H9 (cell line): ENCODE measurements around the gene MEMO1. TPM values are rescaled to one million over a fixed set of nuclear protein-coding genes. Genes with fewer than 3 reads are reported as not detected.

Source experiments
- DNase-seq: peaks from one replicate; pipeline ENCODE4 v3.0.0-alpha.2; 2017
- H2AFZ ChIP-seq: one replicate; pipeline ENCODE4 v1.6.1; 2013; ENCODE audit warnings: mild to moderate bottlenecking, low read length, control low read depth, moderate library complexity
- H2AK5ac ChIP-seq: 2 replicates; pipeline ENCODE4 v1.6.1; 2013; ENCODE audit warnings: low read length, control low read depth, mixed read lengths; ENCODE audit not compliant: insufficient read length
- H2BK120ac ChIP-seq: one replicate; pipeline ENCODE4 v1.6.1; 2013; ENCODE audit warnings: low read depth, mild to moderate bottlenecking, low read length, control low read depth, inconsistent platforms; ENCODE audit not compliant: poor library complexity, severe bottlenecking
- H2BK12ac ChIP-seq: 2 replicates; pipeline ENCODE4 v1.6.1; 2013; ENCODE audit warnings: low read length, control low read depth, mixed read lengths, low read depth; ENCODE audit not compliant: insufficient read length
- H2BK15ac ChIP-seq: 2 replicates; pipeline ENCODE4 v1.6.1; 2013; ENCODE audit warnings: low read depth, low read length, control low read depth
- H2BK20ac ChIP-seq: one replicate; pipeline ENCODE4 v1.6.1; 2013; ENCODE audit warnings: low read depth, mild to moderate bottlenecking, low read length, control low read depth, inconsistent platforms; ENCODE audit not compliant: poor library complexity, severe bottlenecking
- H2BK5ac ChIP-seq: 2 replicates; pipeline ENCODE4 v1.6.1; 2013; ENCODE audit warnings: low read length, control low read depth, mixed read lengths; ENCODE audit not compliant: insufficient read length
- H3K14ac ChIP-seq: 2 replicates; pipeline ENCODE4 v1.6.1; 2013; ENCODE audit warnings: low read length, control low read depth; ENCODE audit not compliant: insufficient read depth
- H3K18ac ChIP-seq: 2 replicates; pipeline ENCODE4 v1.6.1; 2013; ENCODE audit warnings: low read depth, mild to moderate bottlenecking, mixed read lengths, low read length, control low read depth; ENCODE audit not compliant: insufficient read length
- H3K23ac ChIP-seq: 2 replicates; pipeline ENCODE4 v1.6.1; 2013; ENCODE audit warnings: low read length, control low read depth, mixed read lengths, low read depth; ENCODE audit not compliant: insufficient read length
- H3K23me2 ChIP-seq: 2 replicates; pipeline ENCODE4 v1.6.1; 2013; ENCODE audit warnings: low read depth, mild to moderate bottlenecking, mixed read lengths, low read length, control low read depth; ENCODE audit not compliant: insufficient read length, poor library complexity, severe bottlenecking
- H3K27ac ChIP-seq: 2 replicates; pipeline ENCODE4 v1.5.1; 2013; ENCODE audit warnings: low read length, control low read depth, mixed read lengths, low read depth; ENCODE audit not compliant: insufficient read length
- H3K27me3 ChIP-seq: 2 replicates; pipeline ENCODE4 v1.6.1; 2013; ENCODE audit warnings: low read length, control low read depth, inconsistent platforms; ENCODE audit not compliant: insufficient read depth
- H3K4ac ChIP-seq: 2 replicates; pipeline ENCODE4 v1.6.1; 2013; ENCODE audit warnings: low read depth, mild to moderate bottlenecking, control low read depth, inconsistent platforms, low read length, moderate library complexity
- H3K4me1 ChIP-seq: 2 replicates; pipeline ENCODE4 v1.6.1; 2013; ENCODE audit warnings: low read length, control low read depth, inconsistent platforms; ENCODE audit not compliant: insufficient read depth
- H3K4me2 ChIP-seq: 2 replicates; pipeline ENCODE4 v1.6.1; 2013; ENCODE audit warnings: low read length, control low read depth, mixed read lengths; ENCODE audit not compliant: insufficient read length, insufficient read depth
- H3K56ac ChIP-seq: 2 replicates; pipeline ENCODE4 v1.6.1; 2013; ENCODE audit warnings: low read depth, mild to moderate bottlenecking, mixed read lengths, low read length, control low read depth; ENCODE audit not compliant: insufficient read length
- H3K79me1 ChIP-seq: 2 replicates; pipeline ENCODE4 v1.6.1; 2013; ENCODE audit warnings: low read depth, mild to moderate bottlenecking, moderate library complexity, low read length, control low read depth, inconsistent platforms; ENCODE audit not compliant: insufficient read depth, poor library complexity, severe bottlenecking
- H3K79me2 ChIP-seq: 2 replicates; pipeline ENCODE4 v1.6.1; 2013; ENCODE audit warnings: low read length, control low read depth, inconsistent platforms; ENCODE audit not compliant: insufficient read depth
- H3K9ac ChIP-seq: 2 replicates; pipeline ENCODE4 v1.6.1; 2013; ENCODE audit warnings: low read length, control low read depth, mixed read lengths; ENCODE audit not compliant: insufficient read length; ENCODE audit errors: extremely low read depth
- H3K9me3 ChIP-seq: one replicate; pipeline ENCODE4 v1.6.1; 2013; ENCODE audit warnings: low read depth, low read length, inconsistent platforms; ENCODE audit not compliant: control insufficient read depth
- H3T11ph ChIP-seq: one replicate; pipeline ENCODE4 v1.6.1; 2013; ENCODE audit warnings: mild to moderate bottlenecking, low read length, control low read depth, inconsistent platforms
- H4K20me1 ChIP-seq: one replicate; pipeline ENCODE4 v1.6.1; 2013; ENCODE audit not compliant: control insufficient read depth, insufficient read length, insufficient read depth
- H4K5ac ChIP-seq: 2 replicates; pipeline ENCODE4 v1.6.1; 2013; ENCODE audit warnings: low read depth, mild to moderate bottlenecking, mixed read lengths, low read length, control low read depth; ENCODE audit not compliant: insufficient read length
- H4K8ac ChIP-seq: replicated peaks from 2 replicates; pipeline ENCODE4 v1.6.1; 2013; ENCODE audit warnings: low read length, control low read depth, mixed read lengths, low read depth; ENCODE audit not compliant: insufficient read length
- H4K91ac ChIP-seq: 2 replicates; pipeline ENCODE4 v1.6.1; 2013; ENCODE audit warnings: low read depth, mild to moderate bottlenecking, moderate library complexity, mixed read lengths, low read length, control low read depth; ENCODE audit not compliant: insufficient read length
- H3K27ac Mint-ChIP-seq, 3 experiments: 2 replicates in 2 of 3; 3 replicates in 1 of 3; pipeline ENCODE4 v1.8.0; 2020 to 2021; ENCODE audit warnings: mixed read lengths in 3 of 3, mild to moderate bottlenecking in 1 of 3, moderate library complexity in 1 of 3
- H3K27me3 Mint-ChIP-seq: 2 replicates; pipeline ENCODE4 v1.8.0; 2021; ENCODE audit warnings: low read depth, mild to moderate bottlenecking, moderate library complexity, mixed read lengths
- H3K36me3 Mint-ChIP-seq, 3 experiments: 2 replicates in 2 of 3; 3 replicates in 1 of 3; pipeline ENCODE4 v1.8.0; 2020 to 2021; ENCODE audit warnings: low read depth in 3 of 3, mixed read lengths in 3 of 3; ENCODE audit not compliant: insufficient read depth in 1 of 3
- H3K4me1 Mint-ChIP-seq, 2 experiments: 2 replicates each; pipeline ENCODE4 v1.8.0; 2020; ENCODE audit warnings: mixed read lengths in 2 of 2
- H3K4me3 Mint-ChIP-seq, 2 experiments: 2 replicates in 1 of 2; 3 replicates in 1 of 2; pipeline ENCODE4 v1.8.0; 2020 to 2021; ENCODE audit warnings: mild to moderate bottlenecking in 2 of 2, mixed read lengths in 2 of 2, moderate library complexity in 1 of 2
- H3K9me3 Mint-ChIP-seq, 2 experiments: 2 replicates in 1 of 2; 3 replicates in 1 of 2; pipeline ENCODE4 v1.8.0; 2020; ENCODE audit warnings: mild to moderate bottlenecking in 2 of 2, mixed read lengths in 2 of 2, moderate library complexity in 1 of 2
- total RNA-seq: library from RNA; stranded (reverse); gene quantifications from 2 replicates; pipeline ENCODE4 v1.2.1, GENCODE V29; 2021
- TF ChIP-seq, protein P1 (sequence below): fragments of 200-600 bp; sonication (generic); conservative IDR thresholded peaks from 3 replicates; pipeline ENCODE4 v1.8.0; 2021; ENCODE audit warnings: antibody characterized with exemption, mild to moderate bottlenecking

MEMO1 gene
- total RNA-seq, 1 experiment from 2014 or later = 49.4 TPM

DNA sequence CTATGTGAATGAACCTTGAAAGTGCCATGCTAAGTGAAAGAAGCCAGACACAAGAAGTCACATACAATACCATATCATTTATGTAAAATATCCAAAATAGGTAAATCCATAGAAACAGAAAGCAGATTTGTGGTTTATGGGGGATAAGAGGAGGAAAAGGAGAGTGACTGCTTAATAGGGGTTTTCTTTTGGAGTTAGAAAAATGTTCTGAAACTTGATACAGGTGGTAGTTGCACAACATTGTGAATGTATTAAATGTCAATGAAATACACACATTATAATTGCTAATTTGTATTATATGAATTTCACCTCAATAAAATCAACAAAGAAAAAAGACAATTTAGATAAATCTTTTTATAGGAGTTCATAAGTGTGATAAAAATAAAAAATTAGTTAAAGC is 37.1 kb downstream of the MEMO1 start:
- H3K4ac ChIP-seq = no peak overlapping the region
- no peak overlapping the region for H2BK5ac ChIP-seq
- H3K56ac ChIP-seq = no peak overlapping the region
- Mint-ChIP-seq H3K4me1 (no peaks in the 10 kb centered on the region; a peak in 1 of 4 replicates), H3K36me3 (no peaks in the 10 kb centered on the region), H3K27ac (no peak overlapping the region), H3K4me3 (no peak overlapping the region), H3K9me3 (no peaks in the 10 kb centered on the region), H3K27me3 (no peaks in the 10 kb centered on the region)
- TF ChIP-seq, protein P1, sequence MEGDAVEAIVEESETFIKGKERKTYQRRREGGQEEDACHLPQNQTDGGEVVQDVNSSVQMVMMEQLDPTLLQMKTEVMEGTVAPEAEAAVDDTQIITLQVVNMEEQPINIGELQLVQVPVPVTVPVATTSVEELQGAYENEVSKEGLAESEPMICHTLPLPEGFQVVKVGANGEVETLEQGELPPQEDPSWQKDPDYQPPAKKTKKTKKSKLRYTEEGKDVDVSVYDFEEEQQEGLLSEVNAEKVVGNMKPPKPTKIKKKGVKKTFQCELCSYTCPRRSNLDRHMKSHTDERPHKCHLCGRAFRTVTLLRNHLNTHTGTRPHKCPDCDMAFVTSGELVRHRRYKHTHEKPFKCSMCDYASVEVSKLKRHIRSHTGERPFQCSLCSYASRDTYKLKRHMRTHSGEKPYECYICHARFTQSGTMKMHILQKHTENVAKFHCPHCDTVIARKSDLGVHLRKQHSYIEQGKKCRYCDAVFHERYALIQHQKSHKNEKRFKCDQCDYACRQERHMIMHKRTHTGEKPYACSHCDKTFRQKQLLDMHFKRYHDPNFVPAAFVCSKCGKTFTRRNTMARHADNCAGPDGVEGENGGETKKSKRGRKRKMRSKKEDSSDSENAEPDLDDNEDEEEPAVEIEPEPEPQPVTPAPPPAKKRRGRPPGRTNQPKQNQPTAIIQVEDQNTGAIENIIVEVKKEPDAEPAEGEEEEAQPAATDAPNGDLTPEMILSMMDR = no peak
- peaks cover 11% of the 10 kb centered on the region for H3K79me1 ChIP-seq
- no peak for DNase-seq
- H2AFZ ChIP-seq = no peak overlapping the region
- no peak overlapping the region for H2AK5ac ChIP-seq
- no peak overlapping the region for H3T11ph ChIP-seq
- H3K27me3 ChIP-seq = no peaks in the 10 kb centered on the region
- no peak overlapping the region for H3K4me2 ChIP-seq
- no peak overlapping the region for H4K5ac ChIP-seq
- H3K23me2 ChIP-seq = no peaks in the 10 kb centered on the region
- no peaks in the 10 kb centered on the region for H3K4me1 ChIP-seq
- H3K18ac ChIP-seq = no peak overlapping the region
- H2BK15ac ChIP-seq = no peak overlapping the region
- peaks cover 8% of the 10 kb centered on the region; the same call in 1 of the 2 replicates for H3K79me2 ChIP-seq
- H2BK12ac ChIP-seq = no peak overlapping the region
- H2BK20ac ChIP-seq = no peak overlapping the region
- H3K27ac ChIP-seq = no peak overlapping the region
- no peaks in the 10 kb centered on the region for H3K9me3 ChIP-seq
- H4K8ac ChIP-seq = no peak overlapping the region
- no peak overlapping the region for H3K14ac ChIP-seq
- H2BK120ac ChIP-seq = no peak overlapping the region
- H3K23ac ChIP-seq = no peak overlapping the region
- no peak overlapping the region for H4K91ac ChIP-seq
- H4K20me1 ChIP-seq = no peaks in the 10 kb centered on the region
- H3K9ac ChIP-seq = no peak overlapping the region
